ENCODE results near the gene SPTLC2.

The SPTLC2 gene

GRCh38 chr14:77498984-77499527 is 117.4 kb downstream of the SPTLC2 start:
- DNase-seq, result peak; percentile 11

GRCh38 chr14:77498120-77498979 is 118.1 kb downstream of the SPTLC2 start, which contains the start of gene ISM2:
ISM2 (minus strand) TSS chr14:77498816; CDS start chr14:77498793, 23 bp downstream.
- peak; percentile 70 for DNase-seq

- DNase-seq, result no peak
These were observed 121.1 kb downstream of the SPTLC2 start for GRCh38 chr14:77495334-77495733.

- no peak for DNase-seq
These were observed 125.4 kb downstream of the SPTLC2 start for GRCh38 chr14:77491056-77491455.

GRCh38 chr14:77490347-77490986 is 126.0 kb downstream of the SPTLC2 start:
- no peak for DNase-seq

GRCh38 chr14:77489041-77489440 is 127.4 kb downstream of the SPTLC2 start:
- no peak for DNase-seq

- DNase-seq, result no peak
These were observed 127.9 kb downstream of the SPTLC2 start for GRCh38 chr14:77488558-77488957.

GRCh38 chr14:77485901-77486678 is 130.3 kb downstream of the SPTLC2 start:
- no peak for DNase-seq

GRCh38 chr14:77485256-77485655 is 131.2 kb downstream of the SPTLC2 start:
- DNase-seq, result no peak

- DNase-seq, result no peak
These were observed 134.0 kb downstream of the SPTLC2 start for GRCh38 chr14:77482422-77482821.

- no peak for DNase-seq
These were observed 137.6 kb downstream of the SPTLC2 start for GRCh38 chr14:77478796-77479195.

GRCh38 chr14:77478029-77478428 is 138.4 kb downstream of the SPTLC2 start:
- no peak for DNase-seq

- no peak for DNase-seq
These were observed 140.9 kb downstream of the SPTLC2 start for GRCh38 chr14:77475432-77476115.

GRCh38 chr14:77474479-77475177 is 141.8 kb downstream of the SPTLC2 start:
- DNase-seq, result no peak

GRCh38 chr14:77473921-77474320 is 142.5 kb downstream of the SPTLC2 start:
- no peak for DNase-seq

GRCh38 chr14:77470224-77470870 is 146.1 kb downstream of the SPTLC2 start:
- no peak for DNase-seq

- DNase-seq, result no peak
These were observed 146.9 kb downstream of the SPTLC2 start for GRCh38 chr14:77469539-77469938.

- no peak for DNase-seq
These were observed 147.4 kb downstream of the SPTLC2 start for GRCh38 chr14:77469067-77469505.

- no peak for DNase-seq
These were observed 148.6 kb downstream of the SPTLC2 start for GRCh38 chr14:77467801-77468200.

GRCh38 chr14:77459072-77459723 is 157.2 kb downstream of the SPTLC2 start:
- peak; percentile 80 for DNase-seq

All from stimulated activated CD4-positive, alpha-beta T cell treated with anti-CD3 and anti-CD28 coated beads, Interleukin-15, amount 100 ng/mL, for 24 hours (primary cell).